Testis (tissue), 3 donors: ENCODE data around the gene SLC25A34. TPM values are rescaled to one million over a fixed set of nuclear protein-coding genes. Genes with fewer than 3 reads are reported as not detected.

ENCODE experiments used
- DNase-seq: peaks from one replicate; pipeline ENCODE4 v3.0.0-alpha.2; 2019
- H3K27ac ChIP-seq, 2 donors: fragments of 200-600 bp; sonication (generic); one replicate each; pipeline ENCODE4 v1.5.1; 2019
- H3K27me3 ChIP-seq: fragments of 200-600 bp; sonication (generic); one replicate; pipeline ENCODE4 v1.5.1; 2019
- H3K36me3 ChIP-seq: fragments of 200-600 bp; sonication (generic); one replicate; pipeline ENCODE4 v1.5.1; 2017; ENCODE audit warnings: low read depth; ENCODE audit errors: missing control alignments
- H3K4me1 ChIP-seq: fragments of 200-600 bp; sonication (generic); one replicate; pipeline ENCODE4 v1.5.1; 2019
- H3K4me3 ChIP-seq, 2 donors: fragments of 200-600 bp; sonication (generic); one replicate each; pipeline ENCODE4 v1.5.1; 2017 to 2019
- H3K9me3 ChIP-seq: fragments of 200-600 bp; sonication (generic); one replicate; pipeline ENCODE4 v1.5.1; 2017
- POLR2A ChIP-seq: fragments of 450-650 bp; IDR thresholded peaks from one replicate; pipeline ENCODE4 v1.6.1; 2017; ENCODE audit warnings: antibody characterized with exemption, mild to moderate bottlenecking, moderate library complexity
- WGBS, 2 donors: methylation state at CpG; one replicate each; pipeline ENCODE4 v1.1.5; 2018; 5-methylcytosine and 5-hydroxymethylcytosine counted together
- intact Hi-C: fragments of 100-400 bp; cut with DNase I; formaldehyde crosslinking; loops from one replicate; pipeline ENCODE4 v1.15.1; 2023; ENCODE audit warnings: low total_unique reads
- polyA plus RNA-seq: library from polyadenylated mRNA; stranded (reverse); fragments of 350-450 nt; fragmentation: Illumina TruSeq; extraction: RNeasy Lipid Tissue Mini Kit (QIAGEN cat#74804); gene quantifications from one replicate; pipeline ENCODE4 v1.2.3, GENCODE V29; 2014; ENCODE audit warnings: low read depth, low replicate concordance; ENCODE audit not compliant: insufficient read depth
- total RNA-seq, 2 donors: library from RNA; depleted of rRNA; stranded (reverse); fragments of >200 nt; gene quantifications; one replicate each; pipeline ENCODE4 v1.2.3, GENCODE V29; 2016
- TF ChIP-seq, protein P1 (sequence below), 3 experiments: fragments of 450-650 bp in 2 of 3; fragments of 200-600 bp in 1 of 3; sonication (generic) in 1 of 3; IDR thresholded peaks; one replicate each; pipeline ENCODE4 v1.5.1; 2016 to 2019; ENCODE audit warnings: antibody characterized with exemption in 3 of 3, mild to moderate bottlenecking in 2 of 3, moderate library complexity in 1 of 3

SLC25A34 gene
- total and polyA plus RNA-seq, 3 donors from 2014 or later = 2.5 to 3.8 (median 2.6) TPM

- H3K4me1 ChIP-seq = peaks cover 18% of the 10 kb centered on the region
- H3K9me3 ChIP-seq = no peaks in the 10 kb centered on the region
- no peak overlapping the region for H3K4me3 ChIP-seq
- DNase-seq = no peak
- intact Hi-C loops = no loop called here
- H3K27ac ChIP-seq = no peak overlapping the region
- no peaks in the 10 kb centered on the region for H3K27me3 ChIP-seq
- 79 to 84% methylated on average over 2 of the region's 2 CpGs for WGBS, 2 donors
- no peaks in the 10 kb centered on the region for H3K36me3 ChIP-seq
- TF ChIP-seq, protein P1, sequence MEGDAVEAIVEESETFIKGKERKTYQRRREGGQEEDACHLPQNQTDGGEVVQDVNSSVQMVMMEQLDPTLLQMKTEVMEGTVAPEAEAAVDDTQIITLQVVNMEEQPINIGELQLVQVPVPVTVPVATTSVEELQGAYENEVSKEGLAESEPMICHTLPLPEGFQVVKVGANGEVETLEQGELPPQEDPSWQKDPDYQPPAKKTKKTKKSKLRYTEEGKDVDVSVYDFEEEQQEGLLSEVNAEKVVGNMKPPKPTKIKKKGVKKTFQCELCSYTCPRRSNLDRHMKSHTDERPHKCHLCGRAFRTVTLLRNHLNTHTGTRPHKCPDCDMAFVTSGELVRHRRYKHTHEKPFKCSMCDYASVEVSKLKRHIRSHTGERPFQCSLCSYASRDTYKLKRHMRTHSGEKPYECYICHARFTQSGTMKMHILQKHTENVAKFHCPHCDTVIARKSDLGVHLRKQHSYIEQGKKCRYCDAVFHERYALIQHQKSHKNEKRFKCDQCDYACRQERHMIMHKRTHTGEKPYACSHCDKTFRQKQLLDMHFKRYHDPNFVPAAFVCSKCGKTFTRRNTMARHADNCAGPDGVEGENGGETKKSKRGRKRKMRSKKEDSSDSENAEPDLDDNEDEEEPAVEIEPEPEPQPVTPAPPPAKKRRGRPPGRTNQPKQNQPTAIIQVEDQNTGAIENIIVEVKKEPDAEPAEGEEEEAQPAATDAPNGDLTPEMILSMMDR (IDR thresholded peaks at IDR 0.05) = no peak
- TF ChIP-seq POLR2A = no peak
Observed at GRCh38 chr1:15755021-15755645, 19.1 kb downstream of the SLC25A34 start.

DNA sequence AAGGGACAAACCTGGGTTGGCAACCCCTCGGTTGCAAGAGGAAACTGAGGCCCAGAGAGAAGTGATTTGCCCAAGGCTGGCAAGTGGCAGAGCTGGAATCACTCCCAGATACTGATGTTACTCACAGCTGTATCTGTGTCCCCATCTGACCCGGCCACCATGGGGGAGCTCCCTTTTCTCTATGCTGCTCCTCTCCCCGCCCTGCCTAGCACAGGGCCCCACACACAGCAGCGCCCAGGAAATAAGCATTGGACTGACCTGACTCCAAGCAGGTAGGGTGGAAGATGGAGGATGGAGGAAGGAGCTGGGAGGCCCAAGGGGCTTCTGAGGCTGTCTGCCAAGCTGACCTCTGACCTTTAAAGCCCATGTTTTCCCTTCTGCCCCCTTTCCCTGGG is 19.6 kb downstream of the SLC25A34 start:
- no peak overlapping the region for H3K4me3 ChIP-seq
- TF ChIP-seq, protein P1 (IDR thresholded peaks at IDR 0.05) = no peak
- no peak for TF ChIP-seq POLR2A

DNA sequence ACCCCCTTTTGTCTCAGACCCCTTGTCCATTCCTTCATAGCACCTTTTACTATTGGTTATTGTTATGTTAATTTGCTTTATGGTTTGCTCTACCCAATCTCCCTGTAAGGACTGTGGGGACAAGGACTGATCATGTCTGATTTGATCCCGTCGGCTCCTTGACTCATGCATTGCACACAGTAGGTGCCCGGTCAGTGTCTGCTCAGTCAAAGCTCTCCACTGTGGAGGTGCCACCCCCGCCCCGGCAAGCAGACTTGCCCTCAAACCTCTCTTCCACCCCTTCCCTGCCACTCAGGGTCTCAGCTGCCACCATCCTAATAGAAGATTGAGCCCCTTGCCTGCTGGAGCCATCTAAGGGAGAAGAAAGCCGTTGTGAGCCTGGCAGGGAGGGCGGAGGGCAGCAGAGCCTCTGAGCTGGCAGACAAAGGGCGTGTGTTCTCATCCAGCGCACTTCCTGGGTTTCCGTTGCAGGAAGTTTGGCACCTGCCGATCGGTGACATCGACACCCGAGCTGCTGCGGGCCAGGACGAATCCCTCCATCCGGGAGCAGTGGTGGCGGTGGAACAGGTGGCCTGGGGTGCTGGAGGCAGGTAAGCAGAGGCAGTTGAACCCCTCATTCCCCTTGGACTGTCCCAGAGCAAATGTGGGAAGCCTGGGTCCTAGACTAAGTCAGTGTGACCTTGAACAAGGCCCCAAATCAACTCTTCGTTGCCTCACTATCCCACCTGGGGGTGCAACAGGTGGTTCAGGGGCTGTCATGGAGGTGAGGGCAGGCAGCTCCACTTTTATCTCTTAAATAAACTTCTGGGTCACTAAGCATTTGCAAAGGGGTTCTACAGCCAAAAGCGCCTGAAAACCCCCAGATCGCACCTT is 20.3 kb downstream of the SLC25A34 start:
- Histone ChIP-seq H3K27me3 (no peaks in the 10 kb centered on the region), H3K4me1 (peaks cover 27% of the 10 kb centered on the region), H3K27ac (peak overlapping the region in 1 of 2 donors; percentile 93), H3K9me3 (no peaks in the 10 kb centered on the region), H3K36me3 (no peaks in the 10 kb centered on the region), H3K4me3 (no peak overlapping the region)
- no peak for TF ChIP-seq POLR2A
- TF ChIP-seq, protein P1 (IDR thresholded peaks at IDR 0.05) = no peak
- intact Hi-C loops = no loop called here
- DNase-seq = peak; percentile 25
- 63 to 86% methylated on average over 17 to 21 of the region's 21 CpGs for WGBS, 2 donors

More for the DNA sequence above, 19.6 kb downstream of the SLC25A34 start:
- no peaks in the 10 kb centered on the region for H3K27me3 ChIP-seq
- no peaks in the 10 kb centered on the region for H3K36me3 ChIP-seq
- no peak for DNase-seq
- no peaks in the 10 kb centered on the region for H3K9me3 ChIP-seq
- peaks cover 20% of the 10 kb centered on the region for H3K4me1 ChIP-seq
- H3K27ac ChIP-seq = no peak overlapping the region
- 88 to 90% methylated on average over 4 of the region's 4 CpGs for WGBS, 2 donors
- intact Hi-C loops = no loop called here

- TF ChIP-seq POLR2A = no peak
- TF ChIP-seq, protein P1 (IDR thresholded peaks at IDR 0.05) = no peak
- H3K9me3 ChIP-seq = no peaks in the 10 kb centered on the region
- peak overlapping the region in 1 of 2 donors; percentile 76 for H3K4me3 ChIP-seq
- no peaks in the 10 kb centered on the region for H3K27me3 ChIP-seq
- intact Hi-C loops = no loop called here
- no peak for DNase-seq
- 55 to 60% methylated on average over 8 to 9 of the region's 9 CpGs for WGBS, 2 donors
- H3K4me1 ChIP-seq = peaks cover 32% of the 10 kb centered on the region
- H3K36me3 ChIP-seq = no peaks in the 10 kb centered on the region
- H3K27ac ChIP-seq = peak overlapping the region; percentile 89 to 93
Observed at GRCh38 chr1:15757016-15757543, 21.0 kb downstream of the SLC25A34 start.
